Transverse colon (tissue), 4 donors: ENCODE results near the gene GPR108. TPM values are rescaled to one million over a fixed set of nuclear protein-coding genes. Genes with fewer than 3 reads are reported as not detected.
A peak's percentile ranks its signal among the peaks of the same experiment; 100 is the strongest.

Experiments used
- DNase-seq: peaks from one replicate; pipeline ENCODE4 v3.0.0-alpha.2; 2019
- H3K27ac ChIP-seq, 4 donors: fragments of 200-600 bp; sonication (generic); 2 replicates each; pipeline ENCODE4 v1.5.1; 2016 to 2018; ENCODE audit warnings: inconsistent platforms in 4 of 4
- H3K27me3 ChIP-seq: fragments of 200-600 bp; sonication (generic); 2 replicates; pipeline ENCODE4 v1.5.1; 2017; ENCODE audit warnings: inconsistent platforms
- H3K36me3 ChIP-seq, 4 donors: fragments of 200-600 bp; sonication (generic); 2 replicates each; pipeline ENCODE4 v1.5.1; 2017 to 2019; ENCODE audit warnings: inconsistent platforms in 4 of 4
- H3K4me1 ChIP-seq, 4 donors: fragments of 200-600 bp; sonication (generic); 2 replicates each; pipeline ENCODE4 v1.5.1; 2017 to 2020; ENCODE audit warnings: inconsistent platforms in 4 of 4
- H3K4me3 ChIP-seq, 4 donors: fragments of 200-600 bp; sonication (generic); 1 replicate in 1 of 4; 2 replicates in 3 of 4; pipeline versions ENCODE4 v1.5.1 to v1.6.1; 2017 to 2019; ENCODE audit warnings: inconsistent platforms in 4 of 4
- H3K9me3 ChIP-seq, 2 donors: fragments of 200-600 bp; sonication (generic); 2 replicates each; pipeline ENCODE4 v1.5.1; 2017 to 2019; ENCODE audit warnings: inconsistent platforms in 2 of 2
- EP300 ChIP-seq: sonication (generic); formaldehyde crosslinking; IDR thresholded peaks from one replicate; pipeline ENCODE4 v1.6.1; 2017; ENCODE audit warnings: antibody characterized with exemption, low read depth
- POLR2A ChIP-seq: fragments of 450-650 bp; IDR thresholded peaks from one replicate; pipeline ENCODE4 v1.6.1; 2016; ENCODE audit warnings: antibody characterized with exemption, mild to moderate bottlenecking, moderate library complexity
- POLR2AphosphoS5 ChIP-seq, 3 donors: sonication (generic); formaldehyde crosslinking; IDR thresholded peaks; one replicate each; pipeline ENCODE4 v1.6.1; 2016; ENCODE audit warnings: antibody characterized with exemption in 3 of 3
- WGBS, 2 donors: methylation state at CpG; one replicate each; pipeline ENCODE4 v1.1.5; 2018; ENCODE audit warnings: low coverage in 1 of 2; 5-methylcytosine and 5-hydroxymethylcytosine counted together
- in situ Hi-C, 4 donors: fragments of 200-750 bp; cut with MboI; loops; one replicate each; pipeline versions ENCODE4 v1.15.0 to v1.15.1; 2017; ENCODE audit warnings: low sequenced_read_pairs in 3 of 4, low pct_ligation_motif_present in 1 of 4, low pct_unique_long_range_greater_than_20kb in 1 of 4
- intact Hi-C: fragments of 100-400 bp; cut with DNase I; formaldehyde crosslinking; loops from one replicate; pipeline ENCODE4 v1.15.1; 2023; ENCODE audit warnings: low total_unique reads
- total RNA-seq, 4 donors: library from RNA; depleted of rRNA; stranded (reverse); fragments of >200 nt; gene quantifications; one replicate each; pipeline ENCODE4 v1.1.0, GENCODE V29; 2016
- TF ChIP-seq, protein P1 (sequence below), 5 experiments: fragments of 200-600 bp in 3 of 5; fragments of 450-650 bp in 2 of 5; sonication (generic) in 3 of 5; IDR thresholded peaks; 1 replicate in 2 of 5; 2 replicates in 3 of 5; pipeline ENCODE4 v1.5.1; 2016 to 2017; ENCODE audit warnings: antibody characterized with exemption in 5 of 5, inconsistent platforms in 3 of 5, mild to moderate bottlenecking in 2 of 5, moderate library complexity in 1 of 5

Gene GPR108
- total RNA-seq, 4 donors from 2014 or later, result 38.0 to 118 (median 90.6) TPM

DNA sequence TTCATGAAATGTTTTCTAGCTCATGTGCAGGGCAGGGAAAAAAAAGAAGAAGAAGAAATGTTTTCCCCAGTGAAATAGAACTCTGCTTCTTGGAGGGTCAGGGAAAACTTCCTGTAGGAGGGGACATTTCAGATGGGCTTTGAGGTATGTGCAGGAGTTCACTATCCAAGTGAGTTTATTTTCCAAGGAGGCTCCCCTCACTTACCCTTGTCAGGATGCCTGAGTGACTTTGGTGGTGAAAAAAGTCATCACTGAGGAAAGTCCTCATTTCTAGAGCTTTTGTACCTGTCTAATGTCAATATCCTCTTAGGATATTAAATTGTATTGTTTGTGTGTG, 16.3 kb downstream of the GPR108 start:
- Histone ChIP-seq H3K9me3 (no peaks in the 10 kb centered on the region), H3K27ac (peak overlapping the region in 2 of 4 donors; percentile 41 to 62), H3K4me3 (no peak overlapping the region), H3K4me1 (peaks cover 0 to 15% (median 0%) of the 10 kb centered on the region in 4 donors), H3K27me3 (no peaks in the 10 kb centered on the region), H3K36me3 (no peaks in the 10 kb centered on the region)
- in situ Hi-C loops, result loop anchor here in 1 of 4 donors (25.0 kb wide), 1 partner anchor 141 kb away; no protein-coding TSS in a partner anchor
- no peak for DNase-seq
- TF ChIP-seq, protein P1, sequence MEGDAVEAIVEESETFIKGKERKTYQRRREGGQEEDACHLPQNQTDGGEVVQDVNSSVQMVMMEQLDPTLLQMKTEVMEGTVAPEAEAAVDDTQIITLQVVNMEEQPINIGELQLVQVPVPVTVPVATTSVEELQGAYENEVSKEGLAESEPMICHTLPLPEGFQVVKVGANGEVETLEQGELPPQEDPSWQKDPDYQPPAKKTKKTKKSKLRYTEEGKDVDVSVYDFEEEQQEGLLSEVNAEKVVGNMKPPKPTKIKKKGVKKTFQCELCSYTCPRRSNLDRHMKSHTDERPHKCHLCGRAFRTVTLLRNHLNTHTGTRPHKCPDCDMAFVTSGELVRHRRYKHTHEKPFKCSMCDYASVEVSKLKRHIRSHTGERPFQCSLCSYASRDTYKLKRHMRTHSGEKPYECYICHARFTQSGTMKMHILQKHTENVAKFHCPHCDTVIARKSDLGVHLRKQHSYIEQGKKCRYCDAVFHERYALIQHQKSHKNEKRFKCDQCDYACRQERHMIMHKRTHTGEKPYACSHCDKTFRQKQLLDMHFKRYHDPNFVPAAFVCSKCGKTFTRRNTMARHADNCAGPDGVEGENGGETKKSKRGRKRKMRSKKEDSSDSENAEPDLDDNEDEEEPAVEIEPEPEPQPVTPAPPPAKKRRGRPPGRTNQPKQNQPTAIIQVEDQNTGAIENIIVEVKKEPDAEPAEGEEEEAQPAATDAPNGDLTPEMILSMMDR (IDR thresholded peaks at IDR 0.05), result no peak
- TF ChIP-seq POLR2AphosphoS5 (IDR thresholded peaks at IDR 0.05) (no peak), EP300 (no peak), POLR2A (no peak)
- intact Hi-C loops, result no loop called here

DNA sequence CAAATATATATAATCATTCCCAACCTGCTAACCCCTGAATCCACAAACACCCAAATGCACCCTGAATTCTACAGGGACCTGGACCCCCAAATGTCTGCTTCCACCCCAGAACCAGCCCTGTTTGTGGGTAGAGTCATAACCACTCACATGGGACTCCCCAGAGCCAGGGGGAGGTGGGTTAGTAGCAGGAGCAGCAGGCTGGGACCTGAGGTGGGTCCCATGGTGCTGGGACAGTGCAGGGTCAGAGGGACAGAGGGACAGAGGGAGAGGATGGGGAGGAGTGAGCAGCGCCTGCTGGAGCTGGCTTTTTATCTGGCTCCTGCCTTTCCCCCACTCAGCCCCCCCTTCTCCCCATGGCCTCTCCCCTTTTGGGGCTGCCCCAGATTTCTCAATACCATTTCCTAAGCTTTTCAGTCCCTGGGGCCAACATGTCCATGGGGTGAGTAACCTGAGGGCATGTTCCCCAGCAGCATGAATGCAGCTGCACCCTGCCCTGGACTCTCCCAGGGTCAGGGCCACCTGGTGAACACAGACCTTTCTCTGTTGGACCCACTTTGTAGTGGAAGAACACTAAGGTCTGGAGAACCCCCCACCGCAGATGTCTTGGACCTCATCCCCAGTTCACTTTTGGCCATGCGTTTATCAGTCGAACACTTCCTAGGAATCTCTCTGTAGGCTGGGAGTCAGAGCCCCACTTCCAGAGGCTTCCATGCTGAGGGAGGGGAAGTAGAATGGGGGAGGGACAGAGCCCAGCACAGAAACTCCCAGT, 16.8 kb downstream of the GPR108 start, which contains the start of gene C3:
C3 (minus strand) TSS at position 282 of the 769 bp plus-strand sequence; CDS start at position 221, 61 bp downstream.
- intact Hi-C loops (no loop called here), in situ Hi-C loops (loop anchor here in 1 of 4 donors (25.0 kb wide), 1 partner anchor 142 kb away; no protein-coding TSS in a partner anchor)
- Histone ChIP-seq H3K36me3 (no peaks in the 10 kb centered on the region), H3K4me3 (no peak within 1 kb of the TSS), H3K9me3 (no peaks in the 10 kb centered on the region), H3K4me1 (peaks cover 0 to 15% (median 0%) of the 10 kb centered on the region in 4 donors), H3K27ac (peak within 1 kb of the TSS in 2 of 4 donors; percentile 41 to 62), H3K27me3 (no peaks in the 10 kb centered on the region)
- 78% methylated on average over 4 of the region's 4 CpGs; no CpG with 5 or more reads in 1 of the 2 donors for WGBS, 2 donors
- TF ChIP-seq, protein P1 (IDR thresholded peaks at IDR 0.05), result no peak
- TF ChIP-seq EP300, result no peak
- TF ChIP-seq POLR2AphosphoS5 (IDR thresholded peaks at IDR 0.05), result peak in 1 of 3 donors; percentile 16
- peak; percentile 20 for TF ChIP-seq POLR2A
- DNase-seq, result no peak

DNA sequence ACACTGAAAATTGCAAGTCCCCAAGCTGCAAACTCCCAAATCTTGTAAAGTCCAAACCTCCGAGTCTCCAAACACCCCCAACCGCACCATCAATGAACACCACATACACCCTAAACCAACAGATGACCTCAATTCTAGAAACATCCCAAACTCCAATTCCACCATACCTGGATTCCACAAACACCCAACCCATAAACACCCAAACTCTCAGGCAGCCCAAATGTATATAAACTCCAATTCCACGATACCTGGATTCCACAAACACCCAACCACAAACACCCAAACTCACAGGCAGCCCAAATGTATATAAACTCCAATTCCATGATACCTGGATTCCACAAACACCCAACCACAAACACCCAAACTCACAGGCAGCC, 17.4 kb downstream of the GPR108 start:
- H3K27ac ChIP-seq, result peak overlapping the region in 1 of 4 donors; percentile 14

DNA sequence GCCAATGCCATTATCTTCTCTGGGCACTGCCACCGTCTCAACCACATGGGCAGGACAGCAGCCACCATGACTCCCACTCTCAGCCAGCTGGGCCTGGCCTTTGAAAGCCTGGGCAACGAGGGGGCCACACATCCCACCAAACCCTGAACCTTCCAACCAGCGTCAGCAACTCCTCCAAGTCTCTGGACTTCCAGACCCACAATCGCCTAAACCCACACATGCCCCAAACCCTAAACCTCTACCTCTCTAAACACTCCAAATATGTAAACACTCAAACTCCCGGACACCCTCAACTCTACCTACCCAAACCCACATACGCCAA, 17.9 kb downstream of the GPR108 start:
- peak overlapping the region in 1 of 4 donors; percentile 12 for H3K27ac ChIP-seq
- TF ChIP-seq, protein P1 (IDR thresholded peaks at IDR 0.05), result no peak
- no peaks in the 10 kb centered on the region for H3K27me3 ChIP-seq
- no peak for DNase-seq
- intact Hi-C loops (no loop called here), in situ Hi-C loops (loop anchor here in 1 of 4 donors (25.0 kb wide), 1 partner anchor 143 kb away; no protein-coding TSS in a partner anchor)
- H3K4me3 ChIP-seq, result no peak overlapping the region
- H3K36me3 ChIP-seq, result no peaks in the 10 kb centered on the region
- H3K9me3 ChIP-seq, result no peaks in the 10 kb centered on the region
- 78 to 87% methylated on average over 4 to 6 of the region's 6 CpGs for WGBS, 2 donors
- peaks cover 0 to 15% (median 0%) of the 10 kb centered on the region in 4 donors for H3K4me1 ChIP-seq

More for the DNA sequence above, 17.4 kb downstream of the GPR108 start:
- in situ Hi-C loops (loop anchor here in 1 of 4 donors (25.0 kb wide), 1 partner anchor 142 kb away; no protein-coding TSS in a partner anchor), intact Hi-C loops (no loop called here)
- no peak overlapping the region for H3K4me3 ChIP-seq
- H3K9me3 ChIP-seq, result no peaks in the 10 kb centered on the region
- WGBS, 2 donors, result 89 to 91% methylated on average over 3 of the region's 3 CpGs
- H3K36me3 ChIP-seq, result no peaks in the 10 kb centered on the region
- TF ChIP-seq EP300 (no peak), POLR2A (no peak), POLR2AphosphoS5 (IDR thresholded peaks at IDR 0.05) (no peak)
- TF ChIP-seq, protein P1 (IDR thresholded peaks at IDR 0.05), result no peak
- no peak for DNase-seq
- no peaks in the 10 kb centered on the region for H3K27me3 ChIP-seq
- H3K4me1 ChIP-seq, result peaks cover 0 to 15% (median 0%) of the 10 kb centered on the region in 4 donors
